ENCODE measurements around the gene ADISSP. TPM values are rescaled to one million over a fixed set of nuclear protein-coding genes. Genes with fewer than 3 reads are reported as not detected.

ADISSP gene
- total and polyA plus RNA-seq, 2 of the 13 experiments (the other 11 are each of a cell fraction or from before 2014, with no cell fraction given), result 38.3 to 90.6 TPM

GRCh38 chr20:3767427-3768341 is at the start of gene ADISSP (continued):
- TF ChIP-seq TFE3 (CRISPR knock-in tag; IDR thresholded peaks at IDR 0.05) (peak; percentile 90), ZNF30 (CRISPR knock-in tag; IDR thresholded peaks at IDR 0.05) (peak; percentile 23; the same call in 1 of the 2 replicates), SMAD9 (CRISPR knock-in tag; IDR thresholded peaks at IDR 0.05) (no peak), BRCA1 (CRISPR knock-in tag; IDR thresholded peaks at IDR 0.05) (peak; percentile 79), ZNF280B (CRISPR knock-in tag; IDR thresholded peaks at IDR 0.05; ENCODE audit: borderline replicate concordance) (peak; percentile 68; the same call in 1 of the 2 replicates), RAD21 (CRISPR knock-in tag; IDR thresholded peaks at IDR 0.05) (peak; percentile 23), FOSL1 (CRISPR knock-in tag; IDR thresholded peaks at IDR 0.05; ENCODE audit: borderline replicate concordance) (0 out of 2 replicates have a peak, but pooled peaks have one; percentile 67), ZBTB26 (CRISPR knock-in tag; IDR thresholded peaks at IDR 0.05; ENCODE audit: borderline replicate concordance) (peak; percentile 77), ZKSCAN1 (IDR thresholded peaks at IDR 0.05; ENCODE audit: low read length) (no peak), ZNF235 (CRISPR knock-in tag; IDR thresholded peaks at IDR 0.05; ENCODE audit: borderline replicate concordance) (peak; percentile 99), SP140L (CRISPR knock-in tag; IDR thresholded peaks at IDR 0.05; ENCODE audit: borderline replicate concordance) (no peak), SATB2 (CRISPR knock-in tag; IDR thresholded peaks at IDR 0.05) (peak; percentile 88), HNRNPLL (IDR thresholded peaks at IDR 0.05; ENCODE audit: low read depth, low read length, poor library complexity, severe bottlenecking) (peak; percentile 50), NFKBIZ (CRISPR knock-in tag; IDR thresholded peaks at IDR 0.05) (no peak; the same call in none of the 2 replicates), ZNF274 (CRISPR knock-in tag; IDR thresholded peaks at IDR 0.05) (peak; percentile 89; the same call in 1 of the 2 replicates), ZFAT (CRISPR knock-in tag; conservative IDR thresholded peaks at IDR 0.05) (no peak), HNF1A (IDR thresholded peaks at IDR 0.05; ENCODE audit: low read depth) (no peak), HNF1A (CRISPR knock-in tag; IDR thresholded peaks at IDR 0.05; ENCODE audit: borderline replicate concordance) (no peak; the same call in none of the 2 replicates), NR0B2 (CRISPR knock-in tag; IDR thresholded peaks at IDR 0.05) (no peak; the same call in none of the 2 replicates), ZNF720 (CRISPR knock-in tag; IDR thresholded peaks at IDR 0.05) (peak; percentile 55; the same call in 1 of the 2 replicates)

Measured in HepG2 (cell line).